ENCODE data around the gene HPDL. TPM values are rescaled to one million over a fixed set of nuclear protein-coding genes. Genes with fewer than 3 reads are reported as not detected.
A peak's percentile ranks its signal among the peaks of the same experiment; 100 is the strongest.

Gene HPDL
- total and polyA plus RNA-seq, 2 of the 4 experiments (the other 2 are of a cell fraction): 0.54 to 1.1 TPM

GRCh38 chr1:45348609-45348965 is 21.9 kb downstream of the HPDL start:
- ATAC-seq (ENCODE audit: low read depth) (peak; percentile 50), DNase-seq (no peak)
- H3K27me3 ChIP-seq (ENCODE audit: control insufficient read depth, insufficient read depth, low read length): no peaks in the 10 kb centered on the region
- H4K5ac ChIP-seq (ENCODE audit: low read depth, low read length): no peak overlapping the region
- H2BK5ac ChIP-seq (ENCODE audit: low read depth, low read length, poor library complexity, severe bottlenecking): no peak overlapping the region
- peaks cover 14% of the 10 kb centered on the region for H3K4me1 ChIP-seq (ENCODE audit: control insufficient read depth, insufficient read depth, low read length)
- H4K8ac ChIP-seq (ENCODE audit: low read depth in 2 of 2, low read length in 2 of 2): no peak overlapping the region; a peak in 1 of 4 replicates
- H2BK20ac ChIP-seq (ENCODE audit: low read depth, low read length): no peak overlapping the region
- ChIA-PET CTCF (interaction anchor here (0.6 to 1.6 kb wide), 2 partner anchors 12 to 134 kb away, joined by 3 to 4 read pairs; no protein-coding TSS in a partner anchor), POLR2A (ENCODE audit: unreplicated experiment) (no interaction called here)
- H3K27ac ChIP-seq (ENCODE audit: insufficient read depth, low read length): no peak overlapping the region
- H2BK120ac ChIP-seq (ENCODE audit: low read depth, low read length): no peak overlapping the region
- no CpG with 5 or more reads among the region's 1 CpG for WGBS, 2 experiments (ENCODE audit: extremely low coverage in 2 of 2, insufficient read length in 1 of 2)
- peak overlapping the region; percentile 73; the same call in 1 of the 2 replicates for H3K23ac ChIP-seq (ENCODE audit: low read depth, low read length)
- no peak overlapping the region for H3K4me2 ChIP-seq (ENCODE audit: low read depth, low read length)
- no peaks in the 10 kb centered on the region for H4K20me1 ChIP-seq (ENCODE audit: insufficient read depth, low read length)
- H2AFZ ChIP-seq (replicated peaks; ENCODE audit: low read length, poor library complexity): peak overlapping the region; percentile 18
- no peak overlapping the region for H3K56ac ChIP-seq (ENCODE audit: extremely low read depth, insufficient read depth, low read length)
- H3K9me1 ChIP-seq (ENCODE audit: insufficient read depth, low read length): peaks cover 14% of the 10 kb centered on the region
- intact Hi-C loops (cut with micrococcal nuclease) (no loop called here), dilution Hi-C loops (cut with HindIII; ENCODE audit: low sequenced_read_pairs, unreplicated experiment) (no loop called here), in situ Hi-C loops (cut with MboI; ENCODE audit: low sequenced_read_pairs) (loop anchor here (5.0 kb wide), 1 partner anchor 144 kb away; the partner anchor contains the start of gene TESK2)
- no peak overlapping the region for H2BK15ac ChIP-seq (ENCODE audit: low read depth, low read length)
- no peak overlapping the region for H2AK9ac ChIP-seq (replicated peaks; ENCODE audit: low read depth, low read length, poor library complexity)
- H3K4me3 ChIP-seq (ENCODE audit: insufficient read depth, low read depth, low read length): no peak overlapping the region
- peaks cover 13% of the 10 kb centered on the region for H3K36me3 ChIP-seq (ENCODE audit: control insufficient read depth, insufficient read depth, low read length)
- TF ChIP-seq USF2 (IDR thresholded peaks at IDR 0.05; ENCODE audit: low read depth, low read length) (no peak), POLR2A (IDR thresholded peaks at IDR 0.05; ENCODE audit: low read depth, low read length) (no peak), BHLHE40 (IDR thresholded peaks at IDR 0.05; ENCODE audit: low read depth, low read length) (no peak), SMC3 (IDR thresholded peaks at IDR 0.05; ENCODE audit: low read depth, low read length) (no peak), RAD21 (IDR thresholded peaks at IDR 0.05; ENCODE audit: low read length) (no peak), MAZ (IDR thresholded peaks at IDR 0.05; ENCODE audit: borderline replicate concordance, low read depth, low read length) (no peak)
- no peaks in the 10 kb centered on the region for H3K9me3 ChIP-seq (ENCODE audit: control insufficient read depth, insufficient read depth, low read length)
- no peak overlapping the region for H4K91ac ChIP-seq (ENCODE audit: insufficient read depth, low read depth, low read length)
- no peak overlapping the region; the same call in 1 of the 2 replicates for H3K18ac ChIP-seq (ENCODE audit: low read depth, low read length)
- H3K4ac ChIP-seq (ENCODE audit: low read depth, low read length): peak overlapping the region; percentile 26
- H3K9ac ChIP-seq (ENCODE audit: low read depth, low read length): no peak overlapping the region
- H2AK5ac ChIP-seq (ENCODE audit: low read depth, low read length): peak overlapping the region; percentile 20; the same call in 1 of the 2 replicates
- peak overlapping the region; percentile 57 for H3K14ac ChIP-seq (replicated peaks; ENCODE audit: low read depth, low read length)
- BruUV-seq (replicated peaks): no TSS peak
- H3K79me1 ChIP-seq (ENCODE audit: low read depth in 1 of 2, low read length in 2 of 2): peaks cover 0 to 4% of the 10 kb centered on the region in 2 experiments; a peak in 1 of 4 replicates

Measured in IMR-90 (cell line).